NCI-H345 treated with DMSO at 0.1 percent for 48 hours (cell line): ENCODE data around the gene NDST1.
A peak's percentile ranks its signal among the peaks of the same experiment; 100 is the strongest.

Source experiments
- DNase-seq: peaks from one replicate; lab custom pipeline; 2025; ENCODE audit not compliant: unreplicated experiment; lab: John Stamatoyannopoulos, UW

NDST1 gene

GRCh38 chr5:150521939-150522503 is 14.1 kb downstream of the NDST1 start:
- DNase-seq = no peak

GRCh38 chr5:150522504-150523414 is 14.8 kb downstream of the NDST1 start:
- peak; percentile 58 for DNase-seq

GRCh38 chr5:150523472-150524350 is 15.8 kb downstream of the NDST1 start:
- peak; percentile 7 for DNase-seq

- DNase-seq = no peak
Measured at GRCh38 chr5:150525163-150525562, 17.2 kb downstream of the NDST1 start.

- no peak for DNase-seq
Measured at GRCh38 chr5:150525781-150526180, 17.9 kb downstream of the NDST1 start.

- no peak for DNase-seq
Measured at GRCh38 chr5:150527038-150527437, 19.1 kb downstream of the NDST1 start.

- no peak for DNase-seq
Measured at GRCh38 chr5:150527808-150528207, 19.9 kb downstream of the NDST1 start.

GRCh38 chr5:150528924-150529546 is 21.1 kb downstream of the NDST1 start:
- DNase-seq = no peak

GRCh38 chr5:150529555-150529954 is 21.6 kb downstream of the NDST1 start:
- DNase-seq = no peak

- no peak for DNase-seq
Measured at GRCh38 chr5:150530423-150530822, 22.5 kb downstream of the NDST1 start.

- no peak for DNase-seq
Measured at GRCh38 chr5:150530951-150531588, 23.1 kb downstream of the NDST1 start.

- no peak for DNase-seq
Measured at GRCh38 chr5:150531686-150532085, 23.8 kb downstream of the NDST1 start.

- no peak for DNase-seq
Measured at GRCh38 chr5:150532151-150532550, 24.2 kb downstream of the NDST1 start.

- no peak for DNase-seq
Measured at GRCh38 chr5:150532996-150533395, 25.1 kb downstream of the NDST1 start.

GRCh38 chr5:150534811-150535210 is 26.9 kb downstream of the NDST1 start:
- DNase-seq = no peak

- no peak for DNase-seq
Measured at GRCh38 chr5:150535611-150536010, 27.7 kb downstream of the NDST1 start.

- DNase-seq = no peak
Measured at GRCh38 chr5:150538007-150538917, 30.3 kb downstream of the NDST1 start.

- no peak for DNase-seq
Measured at GRCh38 chr5:150539206-150539605, 31.3 kb downstream of the NDST1 start.

GRCh38 chr5:150540042-150540441 is 32.1 kb downstream of the NDST1 start:
- no peak for DNase-seq
